Hepatic stellate cell (primary cell): ENCODE data around the gene MOB3B.
"Not testable (repeated sequence)": the region's sequence is repeated elsewhere in the genome, so short reads cannot be mapped to it uniquely, and the experiment has no call there.

Source experiments
- DNase-seq: peaks from one replicate; pipeline ENCODE4 v3.0.0; 2011; ENCODE audit warnings: low spot score

The MOB3B gene

GRCh38 chr9:27421577-27421976, 108.0 kb downstream of the MOB3B start:
- no peak for DNase-seq

- not testable (repeated sequence) for DNase-seq
Measured at GRCh38 chr9:27419558-27419957, 110.1 kb downstream of the MOB3B start.

GRCh38 chr9:27414220-27414761, 115.3 kb downstream of the MOB3B start:
- no peak for DNase-seq

GRCh38 chr9:27413511-27414219, 115.9 kb downstream of the MOB3B start:
- no peak for DNase-seq

GRCh38 chr9:27412963-27413362, 116.7 kb downstream of the MOB3B start:
- DNase-seq: no peak

- no peak for DNase-seq
Measured at GRCh38 chr9:27412081-27412480, 117.5 kb downstream of the MOB3B start.

GRCh38 chr9:27408482-27408881, 121.1 kb downstream of the MOB3B start:
- no peak for DNase-seq

- DNase-seq: no peak
Measured at GRCh38 chr9:27408001-27408400, 121.6 kb downstream of the MOB3B start.

- DNase-seq: no peak
Measured at GRCh38 chr9:27407491-27407890, 122.1 kb downstream of the MOB3B start.

GRCh38 chr9:27404661-27405060, 125.0 kb downstream of the MOB3B start:
- DNase-seq: no peak

- DNase-seq: no peak
Measured at GRCh38 chr9:27402626-27403025, 127.0 kb downstream of the MOB3B start.

GRCh38 chr9:27400334-27400880, 129.2 kb downstream of the MOB3B start:
- DNase-seq: no peak

GRCh38 chr9:27398982-27399653, 130.5 kb downstream of the MOB3B start:
- DNase-seq: no peak

GRCh38 chr9:27396495-27396894, 133.1 kb downstream of the MOB3B start:
- DNase-seq: no peak

- DNase-seq: no peak
Measured at GRCh38 chr9:27395484-27395921, 134.1 kb downstream of the MOB3B start.

- DNase-seq: no peak
Measured at GRCh38 chr9:27394826-27395201, 134.8 kb downstream of the MOB3B start.

GRCh38 chr9:27394154-27394825, 135.3 kb downstream of the MOB3B start:
- DNase-seq: no peak

- DNase-seq: no peak
Measured at GRCh38 chr9:27393054-27393846, 136.4 kb downstream of the MOB3B start.

- DNase-seq: no peak
Measured at GRCh38 chr9:27392451-27392850, 137.2 kb downstream of the MOB3B start.

GRCh38 chr9:27391040-27391895, 138.3 kb downstream of the MOB3B start:
- no peak for DNase-seq

- no peak for DNase-seq
Measured at GRCh38 chr9:27388150-27388549, 141.5 kb downstream of the MOB3B start.
